Thoracic aorta (tissue), 2 donors: ENCODE data around the gene CAMSAP2. TPM values are rescaled to one million over a fixed set of nuclear protein-coding genes. Genes with fewer than 3 reads are reported as not detected.

Experiments used
- ATAC-seq: fragments of 150-250 bp; one replicate; pipeline ENCODE4 v1.8.0; 2017; ENCODE audit warnings: low read depth; ENCODE audit not compliant: insufficient number of reproducible peaks, low FRiP score
- DNase-seq: peaks from one replicate; pipeline ENCODE4 v3.0.0-alpha.2; 2020; ENCODE audit warnings: low spot score
- H3K27ac ChIP-seq, 2 donors: fragments of 200-600 bp; sonication (generic); 1 replicate in 1 of 2; 2 replicates in 1 of 2; pipeline ENCODE4 v1.5.1; 2016; ENCODE audit warnings: mild to moderate bottlenecking in 2 of 2, moderate library complexity in 2 of 2
- H3K27me3 ChIP-seq: fragments of 200-600 bp; sonication (generic); replicated peaks from 2 replicates; pipeline ENCODE4 v1.6.0; 2016; ENCODE audit warnings: mild to moderate bottlenecking; ENCODE audit not compliant: insufficient read depth
- H3K36me3 ChIP-seq: fragments of 200-600 bp; sonication (generic); one replicate; pipeline ENCODE4 v1.5.1; 2016
- H3K4me1 ChIP-seq, 2 donors: fragments of 200-600 bp; sonication (generic); 1 replicate in 1 of 2; 2 replicates in 1 of 2; pipeline versions ENCODE4 v1.5.1 to v1.6.0; 2016; ENCODE audit warnings: low read depth in 2 of 2, mild to moderate bottlenecking in 1 of 2; ENCODE audit not compliant: control insufficient read depth in 1 of 2
- H3K4me3 ChIP-seq: fragments of 200-600 bp; sonication (generic); 2 replicates; pipeline ENCODE4 v1.5.1; 2016; ENCODE audit warnings: mild to moderate bottlenecking
- H3K9me3 ChIP-seq: fragments of 200-600 bp; sonication (generic); 2 replicates; pipeline ENCODE4 v1.5.1; 2016
- total RNA-seq, 2 donors: library from RNA; depleted of rRNA; stranded (reverse); fragments of >200 nt; gene quantifications; one replicate each; pipeline versions ENCODE4 v1.1.0 to v1.2.3, GENCODE V29; 2016
- TF ChIP-seq, protein P1 (sequence below): fragments of 200-600 bp; sonication (generic); IDR thresholded peaks from one replicate; pipeline ENCODE4 v1.5.1; 2019; ENCODE audit warnings: antibody characterized with exemption

The CAMSAP2 gene
- total RNA-seq, 2 donors from 2014 or later: 46.4 to 60.7 TPM

DNA sequence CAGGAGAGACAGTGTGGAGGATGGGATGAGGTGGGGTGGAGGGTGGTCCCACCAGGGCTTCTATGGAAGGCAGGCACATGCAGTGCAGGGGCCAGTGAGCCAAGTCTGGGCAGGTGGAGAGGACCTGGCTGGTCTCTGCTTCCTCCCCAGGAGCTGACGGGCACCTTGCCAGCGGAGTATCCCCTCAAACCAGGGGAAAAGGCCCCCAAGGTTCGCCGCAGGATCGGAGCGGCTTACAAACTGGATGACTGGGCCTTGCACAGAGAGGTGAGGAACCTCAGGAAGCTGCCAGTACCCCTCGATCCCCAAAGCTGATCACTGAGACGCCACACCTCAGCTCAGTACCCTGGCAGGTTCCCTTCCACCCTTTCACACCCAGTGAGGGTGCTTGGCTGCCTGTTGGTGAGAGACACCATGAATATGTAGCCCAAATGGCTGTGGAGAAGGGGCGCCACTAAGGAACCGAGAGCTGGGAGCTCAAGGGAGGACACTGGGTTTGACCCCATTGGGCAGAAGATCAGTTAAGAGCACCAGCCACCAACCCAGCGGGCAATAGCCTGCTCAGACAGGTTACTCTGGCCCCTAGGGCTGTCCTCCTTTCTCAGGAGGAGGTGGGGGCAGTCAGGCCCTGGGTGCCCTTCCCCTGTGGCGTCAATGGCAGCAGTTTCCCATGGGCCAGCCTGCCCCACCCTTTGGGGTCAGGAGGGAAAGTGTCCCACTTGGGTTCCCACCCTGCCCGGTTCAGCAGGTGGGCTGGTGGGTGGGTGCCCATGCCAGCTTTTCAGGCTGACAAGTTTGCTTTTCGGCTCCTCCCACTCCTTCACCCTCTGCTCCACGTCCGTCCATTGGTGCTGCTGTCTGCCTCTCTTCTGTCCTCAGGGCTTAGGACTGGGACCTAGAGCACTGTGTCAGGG is 161.5 kb downstream of the CAMSAP2 start:
- no peak overlapping the region for H3K27ac ChIP-seq
- DNase-seq: no peak
- H3K4me3 ChIP-seq: no peak overlapping the region
- no peaks in the 10 kb centered on the region for H3K36me3 ChIP-seq
- ATAC-seq: no peak
- H3K27me3 ChIP-seq: no peaks in the 10 kb centered on the region
- H3K9me3 ChIP-seq: no peaks in the 10 kb centered on the region
- no peaks in the 10 kb centered on the region for H3K4me1 ChIP-seq
- TF ChIP-seq, protein P1, sequence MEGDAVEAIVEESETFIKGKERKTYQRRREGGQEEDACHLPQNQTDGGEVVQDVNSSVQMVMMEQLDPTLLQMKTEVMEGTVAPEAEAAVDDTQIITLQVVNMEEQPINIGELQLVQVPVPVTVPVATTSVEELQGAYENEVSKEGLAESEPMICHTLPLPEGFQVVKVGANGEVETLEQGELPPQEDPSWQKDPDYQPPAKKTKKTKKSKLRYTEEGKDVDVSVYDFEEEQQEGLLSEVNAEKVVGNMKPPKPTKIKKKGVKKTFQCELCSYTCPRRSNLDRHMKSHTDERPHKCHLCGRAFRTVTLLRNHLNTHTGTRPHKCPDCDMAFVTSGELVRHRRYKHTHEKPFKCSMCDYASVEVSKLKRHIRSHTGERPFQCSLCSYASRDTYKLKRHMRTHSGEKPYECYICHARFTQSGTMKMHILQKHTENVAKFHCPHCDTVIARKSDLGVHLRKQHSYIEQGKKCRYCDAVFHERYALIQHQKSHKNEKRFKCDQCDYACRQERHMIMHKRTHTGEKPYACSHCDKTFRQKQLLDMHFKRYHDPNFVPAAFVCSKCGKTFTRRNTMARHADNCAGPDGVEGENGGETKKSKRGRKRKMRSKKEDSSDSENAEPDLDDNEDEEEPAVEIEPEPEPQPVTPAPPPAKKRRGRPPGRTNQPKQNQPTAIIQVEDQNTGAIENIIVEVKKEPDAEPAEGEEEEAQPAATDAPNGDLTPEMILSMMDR: no peak

DNA sequence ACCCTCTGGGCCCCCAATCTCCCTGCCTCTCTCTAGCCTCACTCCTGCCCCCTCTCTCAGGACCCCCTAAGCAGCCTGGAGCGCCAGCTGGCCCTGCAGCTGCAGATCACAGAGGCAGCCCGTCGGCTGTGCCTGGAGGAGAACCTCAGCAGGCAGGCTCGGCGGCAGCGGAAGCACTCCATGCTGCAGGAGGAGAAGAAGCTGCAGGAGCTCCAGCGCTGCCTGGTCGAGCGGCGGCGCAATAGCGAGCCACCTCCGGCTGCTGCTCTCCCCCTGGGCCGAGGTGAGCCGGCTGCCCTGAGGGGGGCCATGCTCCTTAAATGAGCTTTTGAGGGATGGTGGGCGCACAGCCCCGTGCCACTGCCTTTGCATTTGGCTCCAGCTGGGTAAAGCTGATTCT is 162.2 kb downstream of the CAMSAP2 start:
- H3K4me1 ChIP-seq: no peaks in the 10 kb centered on the region
- H3K27ac ChIP-seq: no peak overlapping the region
- H3K9me3 ChIP-seq: no peaks in the 10 kb centered on the region
- no peaks in the 10 kb centered on the region for H3K36me3 ChIP-seq
- no peak for ATAC-seq
- TF ChIP-seq, protein P1: no peak
- H3K4me3 ChIP-seq: no peak overlapping the region
- DNase-seq: no peak
- no peaks in the 10 kb centered on the region for H3K27me3 ChIP-seq

DNA sequence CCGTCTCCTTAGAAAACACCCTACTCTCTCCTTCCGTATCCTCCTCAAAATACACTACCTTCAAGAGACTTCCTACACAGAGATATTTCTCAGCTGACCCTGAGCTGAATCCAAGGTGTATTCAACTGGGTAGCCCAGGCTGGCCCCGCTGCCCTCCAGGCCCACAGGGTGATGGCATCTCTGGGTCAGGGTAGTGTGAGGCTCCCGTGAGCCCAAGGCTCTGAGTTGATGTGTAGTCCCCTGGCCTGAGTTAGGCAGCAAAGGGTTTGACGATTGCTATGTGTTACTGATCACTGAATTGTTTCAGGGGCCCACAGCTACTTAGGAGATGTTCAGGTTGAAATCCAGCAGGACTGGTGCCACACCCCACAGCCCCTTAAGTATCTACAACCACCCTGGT is 162.7 kb downstream of the CAMSAP2 start:
- Histone ChIP-seq H3K9me3 (no peaks in the 10 kb centered on the region), H3K27me3 (no peaks in the 10 kb centered on the region), H3K36me3 (no peaks in the 10 kb centered on the region), H3K4me3 (no peak overlapping the region), H3K27ac (no peak overlapping the region), H3K4me1 (no peaks in the 10 kb centered on the region)
- DNase-seq (no peak), ATAC-seq (no peak)
- TF ChIP-seq, protein P1: no peak

DNA sequence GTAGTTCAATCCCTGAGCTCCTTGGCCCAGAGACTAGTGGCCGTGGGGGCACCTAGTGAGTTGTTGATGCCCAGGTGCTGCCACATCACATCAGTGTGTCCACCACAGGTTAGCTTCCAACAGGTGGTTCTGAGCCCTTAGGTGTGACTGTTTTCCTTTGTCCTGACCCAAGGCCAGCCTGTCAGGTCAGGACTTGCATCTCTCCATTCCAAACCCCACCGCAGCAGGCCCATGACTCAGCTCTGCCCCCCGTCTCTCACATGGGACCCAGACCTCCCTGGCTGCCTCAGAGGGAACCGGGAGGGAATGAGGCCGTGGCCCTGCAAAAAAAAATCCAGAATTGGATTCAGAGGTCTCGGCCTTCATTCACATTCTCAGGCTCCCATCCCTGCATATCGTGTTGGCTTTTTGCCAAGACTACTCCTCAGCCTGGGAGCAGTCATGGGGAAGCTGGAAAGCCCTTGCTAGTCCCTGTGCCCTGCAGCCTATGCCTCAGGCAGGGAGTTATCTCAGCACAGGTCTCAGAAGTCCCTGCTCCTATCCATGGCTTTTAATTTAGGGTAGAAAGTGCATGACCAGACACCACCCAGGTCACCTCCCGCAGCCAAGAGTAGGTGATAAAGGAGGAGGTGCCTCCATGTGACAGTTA is 163.2 kb downstream of the CAMSAP2 start:
- ATAC-seq (no peak), DNase-seq (no peak)
- no peaks in the 10 kb centered on the region for H3K36me3 ChIP-seq
- H3K27ac ChIP-seq: no peak overlapping the region
- no peak overlapping the region for H3K4me3 ChIP-seq
- H3K9me3 ChIP-seq: no peaks in the 10 kb centered on the region
- H3K27me3 ChIP-seq: no peaks in the 10 kb centered on the region
- TF ChIP-seq, protein P1: no peak
- no peaks in the 10 kb centered on the region for H3K4me1 ChIP-seq

DNA sequence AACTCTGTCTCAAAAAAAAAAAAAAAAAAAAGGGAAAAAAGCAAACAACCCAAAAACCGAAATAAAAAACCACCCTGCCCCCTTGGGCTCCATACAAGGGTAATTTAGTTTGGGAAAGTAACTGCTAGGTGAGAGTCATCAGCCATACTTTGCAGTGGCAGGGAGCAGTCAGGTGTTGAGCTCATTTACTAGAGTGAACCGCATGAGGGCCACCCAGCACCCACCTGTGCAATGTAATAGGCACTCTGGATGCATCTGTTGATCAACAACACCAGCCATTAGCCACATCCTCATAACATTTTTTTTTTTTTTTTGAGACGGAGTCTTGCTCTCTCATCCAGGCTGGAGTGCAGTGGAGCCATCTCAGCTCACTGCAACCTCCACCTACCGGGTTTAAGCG is 165.1 kb downstream of the CAMSAP2 start:
- Histone ChIP-seq H3K9me3 (no peaks in the 10 kb centered on the region), H3K4me1 (no peaks in the 10 kb centered on the region), H3K27me3 (no peaks in the 10 kb centered on the region), H3K4me3 (no peak overlapping the region), H3K27ac (no peak overlapping the region), H3K36me3 (no peaks in the 10 kb centered on the region)
- ATAC-seq (no peak), DNase-seq (no peak)
- TF ChIP-seq, protein P1: no peak
